Thyroid gland (tissue), 4 donors: ENCODE results near the gene RYR2.

Experiments used
- CTCF ChIP-seq, 6 experiments: fragments of 200-600 bp in 3 of 6; fragments of 450-650 bp in 3 of 6; sonication (generic) in 3 of 6; IDR thresholded peaks; one replicate each; pipeline ENCODE4 v1.5.1; 2016 to 2019; ENCODE audit warnings: antibody characterized with exemption in 6 of 6, mild to moderate bottlenecking in 2 of 6, inconsistent platforms in 1 of 6, moderate library complexity in 1 of 6
- POLR2A ChIP-seq, 2 donors: fragments of 450-650 bp; IDR thresholded peaks; one replicate each; pipeline ENCODE4 v1.6.1; 2017; ENCODE audit warnings: antibody characterized with exemption in 2 of 2, mild to moderate bottlenecking in 2 of 2, moderate library complexity in 1 of 2

DNA sequence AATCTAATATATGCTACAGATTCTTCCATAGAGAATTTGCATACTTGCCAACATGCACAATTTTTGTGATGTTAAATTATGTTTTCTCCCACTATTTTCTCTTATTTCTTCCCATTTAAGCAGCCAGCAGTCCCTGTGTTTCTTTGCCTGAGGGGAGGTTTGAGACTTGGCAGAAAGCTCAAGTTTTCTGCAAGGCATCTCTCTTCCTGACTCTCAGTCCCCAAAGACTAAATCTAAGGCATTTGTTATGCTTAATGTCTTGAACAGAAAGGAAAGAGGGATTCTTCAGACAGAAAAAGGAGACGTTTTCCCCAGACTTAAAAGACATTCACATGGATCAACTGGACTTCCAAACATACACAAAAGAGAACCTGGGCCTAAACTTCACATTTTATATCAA, 354.4 kb downstream of the RYR2 start:
- TF ChIP-seq POLR2A (IDR thresholded peaks at IDR 0.05), result no peak
- TF ChIP-seq CTCF (IDR thresholded peaks at IDR 0.05), result no peak
